Activated naive CD4-positive, alpha-beta T cell treated with anti-CD3 and anti-CD28 coated beads for 36 hours (primary cell): Measurements from ENCODE around the gene RAB3GAP2. TPM values are rescaled to one million over a fixed set of nuclear protein-coding genes. Genes with fewer than 3 reads are reported as not detected.

Experiments used
- CTCF ChIA-PET: fragments of 350-600 bp; sonication (Branson Sonifier 250); formaldehyde crosslinking; loops from one replicate; lab custom pipeline; 2021; ENCODE audit warnings: antibody characterized with exemption; lab: Charles Lee
- DNase-seq: peaks from one replicate; pipeline ENCODE4 v3.0.0-alpha.2; 2020
- H3K27ac Mint-ChIP-seq: one replicate; pipeline ENCODE4 v1.8.0; 2021; ENCODE audit warnings: mild to moderate bottlenecking, mixed read lengths
- H3K27me3 Mint-ChIP-seq: one replicate; pipeline ENCODE4 v1.8.0; 2021; ENCODE audit warnings: low read depth, mixed read lengths
- H3K36me3 Mint-ChIP-seq: one replicate; pipeline ENCODE4 v1.8.0; 2021; ENCODE audit warnings: low read depth, mixed read lengths
- H3K4me1 Mint-ChIP-seq: one replicate; pipeline ENCODE4 v1.8.0; 2021; ENCODE audit warnings: low read depth, mixed read lengths
- H3K4me3 Mint-ChIP-seq: one replicate; pipeline ENCODE4 v1.8.0; 2021; ENCODE audit warnings: mild to moderate bottlenecking, moderate library complexity, mixed read lengths
- H3K9me3 Mint-ChIP-seq: one replicate; pipeline ENCODE4 v1.8.0; 2021; ENCODE audit warnings: mixed read lengths
- intact Hi-C: fragments of 100-400 bp; cut with micrococcal nuclease; formaldehyde crosslinking; loops from one replicate; pipeline ENCODE4 v1.15.1; 2023
- total RNA-seq, 2 experiments: library from RNA; stranded (reverse); gene quantifications; one replicate each; pipeline ENCODE4 v1.2.3, GENCODE V29; 2021

Gene RAB3GAP2
- total RNA-seq, 2 experiments from 2014 or later: 37.3 to 39.6 TPM

GRCh38 chr1:220303871-220304270, 31.6 kb upstream of the RAB3GAP2 start:
- CTCF ChIA-PET: interaction anchor here (1.6 kb wide), 1 partner anchor 13 kb away, joined by 3 read pairs; no protein-coding TSS in a partner anchor
- Mint-ChIP-seq H3K36me3 (no peaks in the 10 kb centered on the region), H3K27ac (no peak overlapping the region), H3K9me3 (no peaks in the 10 kb centered on the region), H3K4me3 (no peak overlapping the region), H3K27me3 (peaks cover 14% of the 10 kb centered on the region), H3K4me1 (no peaks in the 10 kb centered on the region)
- DNase-seq: no peak
- intact Hi-C loops: no loop called here

- H3K4me3 Mint-ChIP-seq: no peak overlapping the region
- DNase-seq: no peak
- peaks cover 11% of the 10 kb centered on the region for H3K27me3 Mint-ChIP-seq
- H3K4me1 Mint-ChIP-seq: no peaks in the 10 kb centered on the region
- H3K9me3 Mint-ChIP-seq: no peaks in the 10 kb centered on the region
- no peaks in the 10 kb centered on the region for H3K36me3 Mint-ChIP-seq
- CTCF ChIA-PET: no interaction called here
- no peak overlapping the region for H3K27ac Mint-ChIP-seq
- intact Hi-C loops: no loop called here
Measured at GRCh38 chr1:220301630-220302029, 29.4 kb upstream of the RAB3GAP2 start.

- intact Hi-C loops: no loop called here
- Mint-ChIP-seq H3K27me3 (peaks cover 15% of the 10 kb centered on the region), H3K27ac (no peak overlapping the region), H3K4me3 (no peak overlapping the region), H3K4me1 (no peaks in the 10 kb centered on the region), H3K36me3 (no peaks in the 10 kb centered on the region), H3K9me3 (no peaks in the 10 kb centered on the region)
- DNase-seq: no peak
- CTCF ChIA-PET: no interaction called here
Measured at GRCh38 chr1:220300442-220301121, 28.3 kb upstream of the RAB3GAP2 start.

GRCh38 chr1:220299337-220299736, 27.1 kb upstream of the RAB3GAP2 start:
- Mint-ChIP-seq H3K4me1 (no peaks in the 10 kb centered on the region), H3K9me3 (no peaks in the 10 kb centered on the region), H3K4me3 (no peak overlapping the region), H3K27me3 (peaks cover 14% of the 10 kb centered on the region), H3K36me3 (no peaks in the 10 kb centered on the region), H3K27ac (no peak overlapping the region)
- DNase-seq: no peak
- intact Hi-C loops: no loop called here
- CTCF ChIA-PET: interaction anchor here (0.6 to 0.7 kb wide), 3 partner anchors 11 to 53 kb away, joined by 3 to 4 read pairs (median 4); partner anchors contain the start of gene RAB3GAP2

- Mint-ChIP-seq H3K27me3 (peaks cover 11% of the 10 kb centered on the region), H3K27ac (no peak overlapping the region), H3K4me1 (no peaks in the 10 kb centered on the region), H3K9me3 (no peaks in the 10 kb centered on the region), H3K4me3 (no peak overlapping the region), H3K36me3 (no peaks in the 10 kb centered on the region)
- intact Hi-C loops: no loop called here
- CTCF ChIA-PET: interaction anchor here (0.7 to 0.9 kb wide), 2 partner anchors 26 to 39 kb away, joined by 3 to 4 read pairs; partner anchors contain the start of gene RAB3GAP2
- DNase-seq: no peak
Measured at GRCh38 chr1:220298470-220299205, 26.4 kb upstream of the RAB3GAP2 start.

GRCh38 chr1:220296981-220297380, 24.7 kb upstream of the RAB3GAP2 start:
- H3K36me3 Mint-ChIP-seq: no peaks in the 10 kb centered on the region
- no peak overlapping the region for H3K4me3 Mint-ChIP-seq
- CTCF ChIA-PET: interaction anchor here (0.8 to 2.1 kb wide), 8 partner anchors 12 to 460 kb away, joined by 3 to 23 read pairs (median 4); no protein-coding TSS in a partner anchor
- intact Hi-C loops: loop anchor here (1.0 kb wide), 2 partner anchors 436 to 479 kb away; no protein-coding TSS in a partner anchor
- H3K9me3 Mint-ChIP-seq: no peaks in the 10 kb centered on the region
- no peak overlapping the region for H3K27ac Mint-ChIP-seq
- peaks cover 8% of the 10 kb centered on the region for H3K27me3 Mint-ChIP-seq
- DNase-seq: no peak
- no peaks in the 10 kb centered on the region for H3K4me1 Mint-ChIP-seq

GRCh38 chr1:220294846-220295301, 22.6 kb upstream of the RAB3GAP2 start:
- peaks cover 10% of the 10 kb centered on the region for H3K27me3 Mint-ChIP-seq
- CTCF ChIA-PET: interaction anchor here (0.7 to 1.4 kb wide), 2 partner anchors 181 to 439 kb away, joined by 4 to 5 read pairs; no protein-coding TSS in a partner anchor
- H3K4me1 Mint-ChIP-seq: no peaks in the 10 kb centered on the region
- intact Hi-C loops: no loop called here
- no peak overlapping the region for H3K4me3 Mint-ChIP-seq
- H3K36me3 Mint-ChIP-seq: no peaks in the 10 kb centered on the region
- H3K9me3 Mint-ChIP-seq: no peaks in the 10 kb centered on the region
- H3K27ac Mint-ChIP-seq: no peak overlapping the region
- no peak for DNase-seq

GRCh38 chr1:220291580-220291979, 19.3 kb upstream of the RAB3GAP2 start:
- no peak for DNase-seq
- intact Hi-C loops: no loop called here
- H3K4me3 Mint-ChIP-seq: no peak overlapping the region
- H3K36me3 Mint-ChIP-seq: no peaks in the 10 kb centered on the region
- no peaks in the 10 kb centered on the region for H3K9me3 Mint-ChIP-seq
- peaks cover 10% of the 10 kb centered on the region for H3K27me3 Mint-ChIP-seq
- no peak overlapping the region for H3K27ac Mint-ChIP-seq
- CTCF ChIA-PET: interaction anchor here (1.5 kb wide), 1 partner anchor 441 kb away, joined by 4 read pairs; no protein-coding TSS in a partner anchor
- H3K4me1 Mint-ChIP-seq: no peaks in the 10 kb centered on the region

- Mint-ChIP-seq H3K27ac (no peak overlapping the region), H3K4me3 (no peak overlapping the region), H3K36me3 (no peaks in the 10 kb centered on the region), H3K27me3 (peaks cover 7% of the 10 kb centered on the region), H3K4me1 (no peaks in the 10 kb centered on the region), H3K9me3 (no peaks in the 10 kb centered on the region)
- CTCF ChIA-PET: interaction anchor here (0.6 to 1.5 kb wide), 4 partner anchors 13 to 443 kb away, joined by 3 to 4 read pairs (median 3); no protein-coding TSS in a partner anchor
- DNase-seq: no peak
- intact Hi-C loops: no loop called here
Measured at GRCh38 chr1:220290140-220290761, 18.0 kb upstream of the RAB3GAP2 start.

GRCh38 chr1:220287129-220287528, 14.9 kb upstream of the RAB3GAP2 start:
- H3K27ac Mint-ChIP-seq: no peak overlapping the region
- no peaks in the 10 kb centered on the region for H3K9me3 Mint-ChIP-seq
- intact Hi-C loops: no loop called here
- H3K36me3 Mint-ChIP-seq: no peaks in the 10 kb centered on the region
- no peaks in the 10 kb centered on the region for H3K4me1 Mint-ChIP-seq
- no peak for DNase-seq
- peaks cover 3% of the 10 kb centered on the region for H3K27me3 Mint-ChIP-seq
- CTCF ChIA-PET: interaction anchor here (0.5 to 4.5 kb wide), 2 partner anchors 10 to 91 kb away, joined by 3 to 23 read pairs; no protein-coding TSS in a partner anchor
- no peak overlapping the region for H3K4me3 Mint-ChIP-seq

- H3K36me3 Mint-ChIP-seq: no peaks in the 10 kb centered on the region
- H3K27ac Mint-ChIP-seq: no peak overlapping the region
- H3K4me1 Mint-ChIP-seq: no peaks in the 10 kb centered on the region
- CTCF ChIA-PET: interaction anchor here (4.5 kb wide), 1 partner anchor 13 kb away, joined by 23 read pairs; no protein-coding TSS in a partner anchor
- H3K27me3 Mint-ChIP-seq: no peaks in the 10 kb centered on the region
- intact Hi-C loops: no loop called here
- no peak for DNase-seq
- H3K4me3 Mint-ChIP-seq: no peak overlapping the region
- H3K9me3 Mint-ChIP-seq: no peaks in the 10 kb centered on the region
Measured at GRCh38 chr1:220283625-220284024, 11.4 kb upstream of the RAB3GAP2 start.

- no peak for DNase-seq
- Mint-ChIP-seq H3K27me3 (peaks cover 2% of the 10 kb centered on the region), H3K4me3 (no peak overlapping the region), H3K36me3 (no peaks in the 10 kb centered on the region), H3K9me3 (no peaks in the 10 kb centered on the region), H3K4me1 (no peaks in the 10 kb centered on the region), H3K27ac (no peak overlapping the region)
- CTCF ChIA-PET: interaction anchor here (0.6 to 2.2 kb wide), 4 partner anchors 15 to 64 kb away, joined by 3 to 10 read pairs (median 3); no protein-coding TSS in a partner anchor
- intact Hi-C loops: loop anchor here (1.0 kb wide), 1 partner anchor 452 kb away; no protein-coding TSS in a partner anchor
Measured at GRCh38 chr1:220281159-220281574, 8.9 kb upstream of the RAB3GAP2 start.
